ENCODE results near the gene TCF20.

DNA sequence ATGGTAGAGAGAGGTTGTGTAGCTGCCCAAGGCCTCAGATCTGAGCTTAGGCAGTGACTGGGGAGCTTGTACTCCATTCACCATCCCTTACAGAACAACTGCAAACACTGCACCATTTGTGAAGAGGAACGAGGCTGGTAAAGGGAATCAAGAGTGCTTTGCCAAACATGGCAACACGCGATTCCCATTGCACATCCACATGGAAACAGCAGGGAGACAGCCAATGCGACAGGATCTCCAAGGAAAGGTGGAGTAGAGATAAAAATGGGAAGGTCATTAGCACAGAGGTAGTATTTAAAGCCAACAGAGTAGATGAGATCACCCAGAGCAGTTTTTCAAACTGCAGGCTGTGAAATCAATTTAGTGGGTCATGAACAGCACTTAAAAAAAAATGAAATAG, 42.0 kb downstream of the TCF20 start:
- TF ChIP-seq POLR2A (IDR thresholded peaks at IDR 0.05): no peak
- TF ChIP-seq, protein P1, sequence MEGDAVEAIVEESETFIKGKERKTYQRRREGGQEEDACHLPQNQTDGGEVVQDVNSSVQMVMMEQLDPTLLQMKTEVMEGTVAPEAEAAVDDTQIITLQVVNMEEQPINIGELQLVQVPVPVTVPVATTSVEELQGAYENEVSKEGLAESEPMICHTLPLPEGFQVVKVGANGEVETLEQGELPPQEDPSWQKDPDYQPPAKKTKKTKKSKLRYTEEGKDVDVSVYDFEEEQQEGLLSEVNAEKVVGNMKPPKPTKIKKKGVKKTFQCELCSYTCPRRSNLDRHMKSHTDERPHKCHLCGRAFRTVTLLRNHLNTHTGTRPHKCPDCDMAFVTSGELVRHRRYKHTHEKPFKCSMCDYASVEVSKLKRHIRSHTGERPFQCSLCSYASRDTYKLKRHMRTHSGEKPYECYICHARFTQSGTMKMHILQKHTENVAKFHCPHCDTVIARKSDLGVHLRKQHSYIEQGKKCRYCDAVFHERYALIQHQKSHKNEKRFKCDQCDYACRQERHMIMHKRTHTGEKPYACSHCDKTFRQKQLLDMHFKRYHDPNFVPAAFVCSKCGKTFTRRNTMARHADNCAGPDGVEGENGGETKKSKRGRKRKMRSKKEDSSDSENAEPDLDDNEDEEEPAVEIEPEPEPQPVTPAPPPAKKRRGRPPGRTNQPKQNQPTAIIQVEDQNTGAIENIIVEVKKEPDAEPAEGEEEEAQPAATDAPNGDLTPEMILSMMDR (IDR thresholded peaks at IDR 0.05): no peak

Data from right lobe of liver (tissue), 4 donors.